ENCODE measurements around the gene TEC.
"Not testable (repeated sequence)": the region's sequence is repeated elsewhere in the genome, so short reads cannot be mapped to it uniquely, and the experiment has no call there.

The TEC gene

GRCh38 chr4:48173056-48173991 lies 96.3 kb downstream of the TEC start:
- FAIRE-seq (peak; percentile 4), DNase-seq (ENCODE audit: insufficient read length, low spot score) (peak; percentile 74)

GRCh38 chr4:48172651-48173050 lies 97.0 kb downstream of the TEC start:
- FAIRE-seq = no peak

GRCh38 chr4:48169636-48170035 lies 100.0 kb downstream of the TEC start:
- FAIRE-seq (no peak), DNase-seq (ENCODE audit: insufficient read length, low spot score) (no peak)

More at GRCh38 chr4:48172651-48173050, 97.0 kb downstream of the TEC start:
- no peak for DNase-seq (ENCODE audit: insufficient read length, low spot score)

- DNase-seq (ENCODE audit: insufficient read length, low spot score) = no peak
- FAIRE-seq = no peak
Observed at GRCh38 chr4:48167538-48168263, 101.9 kb downstream of the TEC start.

- DNase-seq (ENCODE audit: insufficient read length, low spot score); FAIRE-seq: not testable (repeated sequence)
Observed at GRCh38 chr4:48164561-48164960, 105.1 kb downstream of the TEC start.

- DNase-seq (ENCODE audit: insufficient read length, low spot score) (no peak), FAIRE-seq (no peak)
Observed at GRCh38 chr4:48163746-48164145, 105.9 kb downstream of the TEC start.

- DNase-seq (ENCODE audit: insufficient read length, low spot score) = peak; percentile 3
- FAIRE-seq = no peak
Observed at GRCh38 chr4:48162162-48162561, 107.5 kb downstream of the TEC start.

- no peak for DNase-seq (ENCODE audit: insufficient read length, low spot score)
- no peak for FAIRE-seq
Observed at GRCh38 chr4:48157271-48157670, 112.4 kb downstream of the TEC start.

GRCh38 chr4:48156423-48156822 lies 113.2 kb downstream of the TEC start:
- FAIRE-seq = no peak

GRCh38 chr4:48153791-48154550 lies 115.7 kb downstream of the TEC start:
- FAIRE-seq = no peak
- DNase-seq (ENCODE audit: insufficient read length, low spot score) = no peak

More at GRCh38 chr4:48156423-48156822, 113.2 kb downstream of the TEC start:
- no peak for DNase-seq (ENCODE audit: insufficient read length, low spot score)

- DNase-seq (ENCODE audit: insufficient read length, low spot score) (no peak), FAIRE-seq (no peak)
Observed at GRCh38 chr4:48152259-48152658, 117.4 kb downstream of the TEC start.

GRCh38 chr4:48149827-48150370 lies 119.7 kb downstream of the TEC start:
- FAIRE-seq (no peak), DNase-seq (ENCODE audit: insufficient read length, low spot score) (no peak)

GRCh38 chr4:48147621-48148020 lies 122.0 kb downstream of the TEC start:
- FAIRE-seq = no peak

GRCh38 chr4:48141048-48141447 lies 128.6 kb downstream of the TEC start:
- no peak for FAIRE-seq
- DNase-seq (ENCODE audit: insufficient read length, low spot score) = peak; percentile 48

More at GRCh38 chr4:48147621-48148020, 122.0 kb downstream of the TEC start:
- DNase-seq (ENCODE audit: insufficient read length, low spot score) = no peak

GRCh38 chr4:48139691-48140090 lies 129.9 kb downstream of the TEC start:
- DNase-seq (ENCODE audit: insufficient read length, low spot score) (no peak), FAIRE-seq (no peak)

GRCh38 chr4:48138936-48139335 lies 130.7 kb downstream of the TEC start:
- DNase-seq (ENCODE audit: insufficient read length, low spot score) = no peak
- no peak for FAIRE-seq

GRCh38 chr4:48138511-48138910 lies 131.1 kb downstream of the TEC start:
- DNase-seq (ENCODE audit: insufficient read length, low spot score) = no peak
- FAIRE-seq = no peak

- DNase-seq (ENCODE audit: insufficient read length, low spot score) (no peak), FAIRE-seq (no peak)
Observed at GRCh38 chr4:48137846-48138245, 131.8 kb downstream of the TEC start.

GRCh38 chr4:48134081-48134480 lies 135.6 kb downstream of the TEC start, which contains the start of gene TXK:
TXK (minus strand) TSS chr4:48134250; CDS start chr4:48134170, 80 bp downstream.
- FAIRE-seq (no peak), DNase-seq (ENCODE audit: insufficient read length, low spot score) (no peak)

- DNase-seq (ENCODE audit: insufficient read length, low spot score) (no peak), FAIRE-seq (no peak)
Observed at GRCh38 chr4:48133669-48134068, 136.0 kb downstream of the TEC start.
